ENCODE results near the gene ZNF831. TPM values are rescaled to one million over a fixed set of nuclear protein-coding genes. Genes with fewer than 3 reads are reported as not detected.

The ZNF831 gene
- total RNA-seq, 6 experiments from 2014 or later: 0.04 to 0.25 (median 0.07) TPM

GRCh38 chr20:59265298-59265697, 101.7 kb downstream of the ZNF831 start:
- Histone ChIP-seq H3K4me1 (no peaks in the 10 kb centered on the region), H3K36me3 (no peaks in the 10 kb centered on the region), H3K27me3 (no peaks in the 10 kb centered on the region), H3K9me3 (no peaks in the 10 kb centered on the region), H3K4me3 (no peak overlapping the region), H3K27ac (no peak overlapping the region)
- TF ChIP-seq CTCF (IDR thresholded peaks at IDR 0.05) (no peak), POLR2A (IDR thresholded peaks at IDR 0.05) (no peak)
- ATAC-seq: no peak
- no peak for DNase-seq
- intact Hi-C loops (cut with DNase I): no loop called here

DNA sequence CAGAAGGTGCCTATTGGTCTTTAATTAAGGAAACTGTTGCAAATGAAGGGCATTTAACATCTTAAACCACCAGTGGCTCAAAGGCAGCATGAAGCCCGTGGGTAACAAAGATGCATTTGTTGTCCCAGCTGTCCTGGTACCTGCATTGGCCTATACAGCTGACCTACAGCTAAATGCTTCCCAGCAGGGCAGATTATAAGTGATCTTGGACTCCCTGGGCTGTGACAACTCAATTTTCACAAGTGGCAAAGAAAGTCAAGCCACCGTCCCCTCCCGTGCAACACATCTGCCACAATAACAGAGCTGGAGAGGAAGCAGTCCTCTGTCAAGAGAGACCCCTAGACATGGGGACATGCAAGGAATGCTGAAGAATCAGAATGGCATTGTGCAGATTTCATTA, 105.2 kb downstream of the ZNF831 start:
- 35% methylated on average over 3 of the region's 3 CpGs for WGBS (ENCODE audit: insufficient coverage, low coverage, low lambda C conversion rate, missing lambda C conversion rate)

DNA sequence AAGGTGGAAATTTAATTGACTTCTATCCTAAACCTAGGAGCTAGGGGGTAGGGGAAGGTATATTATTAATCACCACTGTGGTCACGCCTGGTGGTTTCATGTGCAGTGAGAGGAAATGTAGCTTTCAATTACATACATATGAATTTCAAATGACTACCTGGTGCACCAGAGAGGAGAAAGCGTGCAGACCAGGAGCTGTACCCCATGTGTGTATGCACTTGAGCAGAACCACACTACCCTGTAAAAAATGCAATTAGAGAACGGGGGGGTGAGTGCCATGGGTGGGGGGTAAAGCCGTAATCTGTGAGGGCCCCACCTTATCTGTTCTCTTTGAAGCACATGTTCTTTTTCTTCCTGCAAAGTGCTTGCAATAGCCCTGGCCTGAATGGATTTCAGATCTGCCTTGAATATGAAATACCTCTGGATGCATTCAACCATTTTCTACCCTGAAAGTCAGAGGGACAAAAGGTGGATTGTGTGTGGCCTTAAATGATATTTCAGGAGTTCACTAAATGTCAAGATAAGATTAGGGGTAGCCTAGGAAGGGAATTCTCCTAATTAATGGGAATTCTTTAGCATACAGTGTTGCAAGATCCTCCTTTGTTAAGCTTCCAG, 105.9 kb downstream of the ZNF831 start:
- no peak overlapping the region for H3K4me3 ChIP-seq
- ATAC-seq (no peak), DNase-seq (no peak)
- intact Hi-C loops (cut with DNase I): no loop called here
- no peaks in the 10 kb centered on the region for H3K9me3 ChIP-seq
- no peaks in the 10 kb centered on the region for H3K4me1 ChIP-seq
- H3K36me3 ChIP-seq: no peaks in the 10 kb centered on the region
- no peak for TF ChIP-seq POLR2A (IDR thresholded peaks at IDR 0.05)
- no peak for TF ChIP-seq CTCF (IDR thresholded peaks at IDR 0.05)
- WGBS (ENCODE audit: insufficient coverage, low coverage, low lambda C conversion rate, missing lambda C conversion rate): 38% methylated on average over 4 of the region's 4 CpGs
- H3K27ac ChIP-seq: no peak overlapping the region
- no peaks in the 10 kb centered on the region for H3K27me3 ChIP-seq

More for the DNA sequence above, 105.2 kb downstream of the ZNF831 start:
- no peaks in the 10 kb centered on the region for H3K27me3 ChIP-seq
- ATAC-seq (no peak), DNase-seq (no peak)
- no peaks in the 10 kb centered on the region for H3K9me3 ChIP-seq
- intact Hi-C loops (cut with DNase I): no loop called here
- no peak overlapping the region for H3K27ac ChIP-seq
- TF ChIP-seq CTCF (IDR thresholded peaks at IDR 0.05) (no peak), POLR2A (IDR thresholded peaks at IDR 0.05) (no peak)
- no peaks in the 10 kb centered on the region for H3K4me1 ChIP-seq
- H3K36me3 ChIP-seq: no peaks in the 10 kb centered on the region
- H3K4me3 ChIP-seq: no peak overlapping the region

DNA sequence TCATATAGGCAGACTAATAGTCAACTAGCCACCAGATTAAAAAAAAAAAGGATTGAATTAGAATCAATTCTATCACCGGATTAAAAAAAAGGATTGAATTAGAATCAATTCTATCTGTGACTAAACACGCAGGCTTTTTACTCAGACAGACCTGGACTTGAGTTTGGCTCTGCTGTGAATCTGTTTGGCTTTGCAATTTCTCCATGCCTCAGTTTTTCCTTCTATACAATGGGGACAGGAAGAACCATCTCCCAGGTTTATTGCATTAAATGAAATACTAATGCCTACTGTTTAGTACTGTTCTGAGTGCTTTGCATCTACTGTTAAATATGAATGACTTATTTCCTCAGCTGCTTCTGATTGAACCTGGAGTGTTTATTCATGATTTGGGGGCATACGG, 106.8 kb downstream of the ZNF831 start:
- Histone ChIP-seq H3K36me3 (no peaks in the 10 kb centered on the region), H3K9me3 (no peaks in the 10 kb centered on the region), H3K27ac (no peak overlapping the region), H3K4me1 (no peaks in the 10 kb centered on the region), H3K27me3 (no peaks in the 10 kb centered on the region), H3K4me3 (no peak overlapping the region)
- 50% methylated on average over 3 of the region's 3 CpGs for WGBS (ENCODE audit: insufficient coverage, low coverage, low lambda C conversion rate, missing lambda C conversion rate)
- TF ChIP-seq POLR2A (IDR thresholded peaks at IDR 0.05) (no peak), CTCF (IDR thresholded peaks at IDR 0.05) (no peak)
- intact Hi-C loops (cut with DNase I): no loop called here
- no peak for ATAC-seq
- no peak for DNase-seq
